Activated gamma-delta T cell treated with Interleukin-2 at 50 U/mL for 16 hours (primary cell): ENCODE measurements around the gene MSRB1.
"Not testable (repeated sequence)": the region's sequence is repeated elsewhere in the genome, so short reads cannot be mapped to it uniquely, and the experiment has no call there.

Source experiments
- DNase-seq: peaks from one replicate; pipeline ENCODE4 v3.0.0-alpha.2; 2020

MSRB1 gene

DNA sequence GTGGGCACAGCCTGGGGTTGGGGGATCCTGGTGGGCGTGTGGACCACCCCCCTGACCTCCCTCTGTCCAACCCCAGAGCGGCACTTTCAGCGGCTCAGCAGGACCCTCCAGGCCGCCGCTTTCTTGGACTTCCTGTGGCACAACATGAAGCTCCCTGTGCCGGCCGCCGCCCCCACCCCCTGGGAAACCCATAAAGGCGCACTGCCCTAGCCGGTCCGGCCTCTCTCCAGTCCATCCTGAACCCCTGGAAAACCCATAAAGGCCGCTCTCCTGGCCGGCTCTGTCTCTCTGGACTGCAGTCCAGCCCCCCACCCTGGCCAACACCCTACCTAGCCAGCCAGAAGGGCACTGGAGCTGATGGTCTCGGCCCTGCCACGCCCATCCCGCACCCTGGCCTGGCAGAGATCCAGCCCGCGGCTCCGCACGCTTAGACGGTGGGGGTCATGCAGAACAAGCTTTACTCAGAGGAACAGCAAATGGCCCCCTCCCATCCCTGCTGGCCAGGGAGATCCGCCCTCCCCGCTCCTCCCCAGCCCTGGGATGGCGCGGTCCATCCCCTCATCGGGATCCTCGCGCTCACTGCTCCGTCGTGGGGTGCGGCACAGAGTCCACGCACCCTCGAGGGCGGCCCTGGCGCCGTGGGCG, 35.6 kb upstream of the MSRB1 start:
- DNase-seq = no peak

DNA sequence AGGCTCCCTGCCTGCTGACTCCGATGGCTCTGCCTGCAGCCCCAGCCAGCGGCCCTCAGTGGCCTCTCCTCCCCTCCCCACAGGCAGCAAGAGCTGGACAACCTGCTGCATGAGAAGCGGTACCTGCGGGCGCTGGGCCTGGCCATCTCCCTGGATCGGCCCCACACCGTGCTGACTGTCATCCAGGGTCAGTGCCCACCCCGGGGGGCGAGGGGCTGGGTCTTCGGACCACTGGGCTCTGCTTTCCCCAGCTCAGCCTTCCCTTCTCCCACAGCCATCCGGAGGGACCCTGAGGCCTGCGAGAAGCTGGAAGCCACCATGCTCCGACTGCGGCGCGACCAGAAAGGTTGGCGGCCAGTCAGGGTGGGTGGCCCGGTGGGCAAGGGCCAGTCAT, 34.9 kb upstream of the MSRB1 start:
- no peak for DNase-seq

DNA sequence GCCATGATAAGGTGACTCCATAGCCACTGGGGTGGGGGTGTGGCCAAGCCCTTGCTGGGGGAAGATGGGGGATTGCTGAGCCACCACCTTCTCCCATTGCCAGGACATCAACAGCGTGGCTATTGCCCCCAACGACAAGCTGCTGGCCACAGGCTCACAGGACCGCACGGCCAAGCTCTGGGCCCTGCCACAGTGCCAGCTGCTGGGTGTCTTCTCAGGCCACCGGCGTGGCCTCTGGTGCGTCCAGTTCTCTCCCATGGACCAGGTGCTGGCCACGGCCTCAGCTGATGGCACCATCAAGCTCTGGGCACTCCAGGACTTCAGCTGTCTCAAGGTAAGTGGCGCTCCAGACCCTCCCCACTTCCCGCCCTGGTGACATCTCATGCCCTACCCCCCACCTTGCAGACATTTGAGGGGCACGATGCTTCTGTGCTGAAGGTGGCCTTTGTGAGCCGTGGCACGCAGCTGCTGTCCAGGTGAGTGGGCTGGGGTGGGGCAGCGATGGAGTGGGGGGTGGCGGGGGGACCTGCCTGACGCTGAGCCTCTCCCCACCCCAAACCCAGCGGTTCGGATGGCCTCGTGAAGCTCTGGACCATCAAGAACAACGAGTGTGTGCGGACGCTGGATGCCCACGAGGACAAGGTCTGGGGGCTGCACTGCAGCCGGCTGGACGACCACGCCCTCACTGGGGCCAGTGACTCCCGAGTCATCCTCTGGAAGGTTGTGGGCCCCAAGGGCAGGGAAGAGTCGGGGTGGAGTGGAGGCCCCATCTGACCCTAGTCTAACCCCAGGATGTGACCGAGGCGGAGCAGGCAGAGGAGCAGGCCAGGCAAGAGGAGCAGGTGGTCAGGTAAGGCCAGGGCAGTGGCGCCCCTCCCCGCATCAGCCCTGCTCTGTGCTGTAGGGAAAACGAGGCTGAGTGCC, 34.2 kb upstream of the MSRB1 start:
- DNase-seq = no peak

DNA sequence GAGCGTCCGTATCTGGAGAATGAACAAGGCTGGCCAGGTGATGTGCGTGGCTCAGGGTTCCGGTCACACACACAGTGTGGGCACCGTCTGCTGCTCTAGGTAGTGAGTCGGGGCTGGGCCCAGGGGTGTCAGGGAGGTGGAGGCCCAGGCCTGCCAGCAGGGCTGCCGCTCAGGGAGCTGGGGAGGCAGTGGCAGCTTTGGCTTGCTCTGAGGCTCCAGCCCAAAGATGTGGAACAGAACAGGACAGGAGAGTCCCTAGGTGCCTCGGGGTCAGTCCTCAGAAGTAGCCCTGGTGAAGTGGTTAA, 33.2 kb upstream of the MSRB1 start:
- no peak for DNase-seq

DNA sequence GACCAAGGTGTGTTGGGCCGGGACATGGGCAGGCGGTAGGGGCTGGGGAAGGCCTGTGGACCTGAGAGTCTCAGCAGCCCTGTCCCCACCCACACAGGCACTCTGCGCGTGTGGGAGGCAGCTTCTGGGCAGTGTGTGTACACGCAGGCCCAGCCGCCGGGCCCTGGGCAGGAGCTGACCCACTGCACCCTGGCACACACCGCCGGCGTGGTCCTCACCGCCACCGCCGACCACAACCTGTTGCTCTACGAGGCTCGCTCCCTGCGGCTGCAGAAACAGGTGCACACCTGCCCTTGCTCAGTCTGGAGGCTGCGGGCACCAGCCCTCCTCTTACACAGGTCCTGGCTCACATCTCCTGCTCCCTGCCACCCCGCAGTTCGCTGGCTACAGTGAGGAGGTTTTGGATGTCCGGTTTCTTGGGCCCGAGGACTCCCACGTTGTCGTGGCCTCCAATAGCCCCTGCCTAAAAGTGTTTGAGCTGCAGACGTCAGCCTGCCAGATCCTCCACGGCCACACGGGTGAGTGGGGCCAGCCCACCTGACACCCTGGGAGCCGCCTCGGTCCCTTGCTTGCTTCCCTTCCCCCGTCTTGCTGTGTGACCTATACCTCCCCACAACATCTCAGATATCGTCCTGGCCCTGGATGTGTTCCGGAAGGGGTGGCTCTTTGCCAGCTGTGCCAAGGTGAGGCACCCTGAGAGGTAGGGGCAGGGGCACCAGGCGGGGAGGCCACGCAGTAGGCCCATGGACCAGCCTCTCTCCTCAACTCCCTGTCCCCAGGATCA, 32.6 kb upstream of the MSRB1 start:
- DNase-seq = no peak

DNA sequence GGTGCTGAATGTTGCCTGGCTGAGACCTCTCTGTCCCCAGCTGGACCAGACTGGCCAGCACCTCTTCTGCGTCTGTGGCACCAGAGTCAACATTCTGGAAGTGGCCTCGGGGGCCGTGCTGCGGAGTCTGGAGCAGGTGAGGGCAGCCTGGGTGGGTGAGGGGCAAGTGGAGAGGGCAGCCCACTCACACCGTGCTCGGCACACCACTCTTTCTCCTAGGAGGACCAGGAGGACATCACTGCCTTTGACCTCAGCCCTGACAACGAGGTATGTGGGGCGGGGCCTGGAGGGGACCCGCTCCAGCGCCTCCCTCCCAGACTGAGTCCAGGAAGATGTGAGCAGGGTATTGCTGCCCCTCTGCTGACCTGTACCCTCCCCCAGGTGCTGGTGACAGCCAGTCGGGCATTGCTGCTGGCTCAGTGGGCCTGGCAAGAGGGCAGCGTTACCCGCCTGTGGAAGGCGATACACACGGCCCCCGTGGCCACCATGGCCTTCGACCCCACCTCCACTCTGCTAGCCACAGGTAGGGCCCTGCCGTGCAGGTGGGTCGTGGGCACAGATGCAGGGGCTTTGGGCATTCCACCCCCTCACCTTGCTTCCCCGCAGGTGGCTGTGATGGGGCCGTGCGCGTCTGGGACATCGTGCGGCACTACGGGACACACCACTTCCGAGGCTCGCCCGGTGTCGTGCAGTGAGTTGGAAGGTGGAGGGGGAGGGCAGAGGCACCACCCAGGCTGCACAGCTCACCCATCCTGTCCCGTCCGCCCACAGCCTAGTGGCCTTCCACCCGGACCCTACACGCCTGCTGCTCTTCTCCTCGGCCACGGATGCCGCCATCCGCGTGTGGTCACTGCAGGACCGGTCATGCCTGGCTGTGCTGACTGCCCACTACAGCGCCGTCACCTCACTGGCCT, 31.4 kb upstream of the MSRB1 start:
- no peak for DNase-seq

DNA sequence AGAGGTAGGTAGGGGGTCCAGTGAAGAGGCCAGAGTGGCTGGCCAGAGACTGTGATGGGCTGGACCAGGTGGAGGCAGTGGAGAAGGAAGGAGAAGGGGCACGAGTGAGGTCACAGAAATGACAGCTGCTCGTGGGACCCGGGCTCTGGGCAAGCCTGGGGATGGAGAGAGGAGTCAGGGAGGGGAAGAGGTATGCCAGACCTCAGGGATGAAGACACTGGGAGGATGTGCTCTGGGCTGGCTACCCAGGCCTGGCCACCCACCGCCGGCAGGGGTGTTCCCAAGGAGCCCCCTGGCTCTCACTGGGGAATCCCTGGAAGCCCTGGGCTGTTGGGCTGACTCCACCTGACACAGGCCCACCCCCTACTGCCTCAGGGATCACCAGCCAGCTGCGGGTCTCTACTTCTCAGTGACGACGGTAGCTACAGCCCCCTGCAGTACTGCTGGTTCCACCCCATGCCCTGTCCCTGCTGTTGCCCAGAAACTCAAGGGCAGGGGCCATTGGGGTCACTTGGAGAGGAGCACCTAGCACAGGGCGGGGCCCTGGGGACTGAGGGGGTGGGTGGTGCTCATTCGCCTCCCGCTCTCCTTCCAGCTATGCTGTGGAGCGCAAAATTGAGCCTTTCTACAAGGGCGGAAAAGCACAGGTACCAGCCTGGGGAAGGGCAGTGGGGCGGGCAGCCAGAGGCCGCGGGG, 30.6 kb upstream of the MSRB1 start:
- DNase-seq = no peak

DNA sequence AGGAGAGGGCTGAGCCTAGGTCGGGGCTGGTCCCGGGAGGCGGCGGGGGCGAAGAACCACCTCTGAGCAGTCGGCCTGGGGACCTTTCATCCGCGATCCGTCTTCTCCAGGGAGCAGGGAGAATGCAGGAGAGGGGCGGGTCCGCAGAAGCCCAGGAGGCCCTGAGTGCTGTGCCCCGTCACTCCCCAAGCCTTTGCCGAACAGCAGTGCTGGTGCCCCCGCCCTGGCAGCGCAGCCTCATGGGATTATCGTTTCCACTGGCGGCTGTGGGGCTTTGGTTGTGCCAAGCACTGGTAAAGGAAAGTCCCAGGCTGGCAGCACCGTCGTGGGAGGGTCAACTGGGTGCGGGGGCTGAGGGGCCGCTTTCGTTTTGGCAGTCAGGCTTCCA, 29.5 kb upstream of the MSRB1 start:
- DNase-seq = no peak

DNA sequence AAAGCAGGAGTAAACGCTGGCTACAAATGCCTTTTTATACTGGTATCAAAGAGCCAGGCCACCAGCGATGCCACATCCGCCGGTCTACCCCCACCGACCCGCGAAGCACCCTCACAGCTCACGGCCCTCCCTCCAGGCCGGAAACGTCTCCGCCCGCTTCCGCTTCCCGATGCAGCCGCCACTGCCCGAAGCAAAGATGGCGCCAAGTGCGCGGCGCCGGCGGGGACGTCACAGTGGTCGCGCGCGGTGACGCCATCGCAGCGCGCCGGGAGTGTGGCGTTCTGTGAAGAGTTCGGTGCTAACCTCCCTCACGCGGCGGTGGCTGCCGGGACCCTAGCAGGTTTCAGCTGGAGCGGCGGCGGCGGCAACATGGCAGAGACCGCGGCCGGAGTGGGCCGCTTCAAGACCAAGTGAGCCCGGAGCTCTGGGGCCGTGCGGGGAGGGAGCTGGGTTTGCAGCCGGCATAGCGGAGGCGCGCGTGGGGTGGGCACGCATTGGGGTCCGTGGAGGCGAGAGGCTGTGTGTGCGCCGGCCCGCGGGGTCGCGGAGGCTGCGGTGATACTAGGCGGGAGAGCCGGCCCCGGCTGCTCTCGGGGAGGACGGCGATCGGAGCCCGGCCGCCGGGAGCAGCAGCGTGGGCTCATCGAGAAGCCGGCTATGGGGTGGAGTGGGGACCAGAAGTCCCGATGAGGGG, 28.9 kb upstream of the MSRB1 start, which contains the start of gene TBL3:
TBL3 (plus strand) TSS at position 258 of the 694 bp plus-strand sequence; CDS start at position 370, 112 bp downstream.
- DNase-seq = peak; percentile 97

DNA sequence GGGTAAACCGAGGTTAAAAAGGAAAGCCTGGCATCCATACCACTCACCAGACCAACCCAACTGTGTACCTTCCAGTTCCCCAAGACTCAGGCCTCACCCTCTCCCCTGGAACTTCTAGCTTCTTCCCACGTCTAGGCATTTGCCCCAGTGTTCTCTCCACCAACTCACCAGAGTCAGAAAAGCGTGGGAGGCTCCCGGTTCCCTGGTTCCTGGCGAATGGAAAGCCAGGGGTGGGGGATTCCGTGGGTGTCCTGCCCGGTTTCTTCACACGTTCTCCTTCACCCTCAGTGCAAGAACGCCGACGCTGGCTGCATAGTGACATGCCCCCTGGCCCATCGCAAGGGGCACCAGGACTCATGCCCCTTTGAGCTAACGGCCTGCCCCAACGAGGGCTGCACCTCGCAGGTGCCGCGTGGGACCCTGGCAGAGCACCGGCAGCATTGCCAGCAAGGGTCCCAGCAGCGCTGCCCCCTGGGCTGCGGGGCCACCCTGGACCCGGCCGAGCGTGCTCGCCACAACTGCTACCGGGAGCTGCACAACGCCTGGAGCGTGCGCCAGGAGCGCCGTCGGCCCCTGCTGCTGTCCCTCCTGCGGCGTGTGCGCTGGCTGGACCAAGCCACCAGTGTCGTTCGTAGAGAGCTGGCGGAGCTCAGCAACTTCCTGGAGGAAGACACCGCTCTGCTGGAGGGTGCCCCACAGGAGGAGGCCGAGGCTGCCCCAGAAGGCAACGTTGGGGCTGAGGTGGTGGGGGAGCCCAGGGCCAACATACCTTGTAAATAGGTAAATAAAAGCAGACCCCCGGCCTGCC, 25.4 kb upstream of the MSRB1 start:
- no peak for DNase-seq

DNA sequence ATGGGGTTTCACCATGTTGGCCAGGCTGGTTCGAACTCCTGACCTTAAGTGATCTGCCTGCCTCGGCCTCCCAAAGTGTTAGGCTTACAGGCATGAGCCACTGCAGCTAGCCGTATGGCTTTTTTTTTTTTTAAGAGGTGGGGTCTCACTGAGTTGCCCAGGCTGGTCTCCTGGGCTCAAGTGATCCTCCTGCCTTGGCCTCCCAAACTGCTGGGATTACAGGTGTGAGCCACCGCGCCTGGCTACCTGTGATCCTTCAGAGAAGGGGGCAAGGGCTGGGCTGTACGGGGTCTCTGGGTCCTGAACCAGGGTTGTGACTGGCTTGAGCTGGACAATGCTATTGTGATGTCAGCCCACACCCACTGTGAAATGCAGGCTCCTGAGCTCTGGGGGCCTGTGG, 23.5 kb upstream of the MSRB1 start, which contains the start of gene RNF151:
RNF151 (plus strand) TSS at position 397 of the 400 bp plus-strand sequence. CDS start 26 bp downstream, outside the sequence.
- no peak for DNase-seq

DNA sequence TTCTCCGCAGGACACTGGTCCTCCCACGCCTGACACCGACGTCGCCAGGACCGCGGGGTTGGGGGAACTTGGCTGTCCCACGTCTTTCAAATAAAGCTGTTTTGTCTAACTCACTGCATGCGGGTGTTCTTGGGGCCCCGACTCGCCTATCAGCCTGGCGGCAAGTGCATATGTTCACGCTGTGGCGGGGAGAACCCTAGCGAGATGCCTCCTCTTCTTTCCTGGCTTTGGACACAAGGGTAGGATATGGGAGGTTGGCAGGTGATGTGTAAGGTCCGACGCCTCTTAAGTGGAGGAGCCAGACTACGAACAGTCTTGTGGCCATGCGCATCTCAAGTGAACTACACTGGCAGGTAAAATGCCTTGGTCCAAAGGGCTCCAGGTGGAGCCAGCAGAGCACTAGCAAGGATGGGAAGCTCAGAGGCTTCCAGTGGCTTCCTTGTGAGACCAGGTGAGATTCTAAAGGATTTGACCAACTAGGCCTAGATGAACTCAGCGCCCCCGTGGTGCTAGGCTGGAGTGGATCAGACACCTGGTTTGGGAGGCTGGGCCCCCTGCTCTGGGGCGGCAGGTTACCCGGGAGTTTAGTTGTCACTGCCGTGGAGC, 22.5 kb upstream of the MSRB1 start:
- DNase-seq = no peak

DNA sequence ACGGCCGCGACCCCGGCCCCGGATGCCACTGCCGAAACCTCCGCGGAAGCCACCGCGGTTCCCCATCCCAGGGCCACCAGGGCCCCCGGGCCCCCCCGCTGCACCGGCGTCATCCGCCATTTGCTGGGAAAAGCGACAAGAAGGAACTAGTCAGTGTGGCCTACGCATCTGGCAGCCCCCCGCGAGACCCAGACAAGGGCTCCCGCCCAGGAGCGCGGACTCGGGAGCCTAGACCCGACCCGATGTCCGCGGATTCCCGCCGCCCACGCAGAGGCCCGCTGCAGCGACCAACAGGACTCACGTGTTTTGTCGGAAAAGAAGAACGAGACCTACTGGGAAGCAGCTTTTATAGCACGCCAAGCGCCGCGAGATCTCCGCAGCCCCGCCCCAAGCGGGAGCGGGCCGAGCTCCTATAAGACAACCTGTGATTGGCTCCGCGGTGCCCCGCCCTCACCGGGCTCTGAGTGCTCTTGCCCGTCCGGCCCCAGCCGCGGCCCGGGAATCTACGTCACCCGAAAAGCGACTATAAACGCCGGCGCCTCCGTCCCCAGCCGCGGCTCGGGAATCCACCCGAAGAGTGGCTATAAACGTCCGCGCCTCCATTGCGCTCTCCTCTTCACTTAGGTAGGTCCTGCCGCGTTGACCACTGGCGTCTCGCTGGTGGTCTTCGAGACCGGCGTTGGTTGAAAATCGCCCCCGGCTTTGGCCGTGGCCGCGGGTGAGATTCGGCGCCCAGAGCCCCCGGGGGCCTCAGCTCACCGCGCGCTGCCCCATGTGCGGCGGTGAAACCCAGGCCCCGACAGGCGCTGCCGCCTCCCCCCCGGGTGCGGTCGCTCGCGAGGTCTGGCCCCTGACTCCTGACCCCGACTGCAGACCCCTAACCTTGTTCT, 21.8 kb upstream of the MSRB1 start, which contains the start of gene RPS2:
RPS2 (minus strand) TSS at position 321 of the 890 bp plus-strand sequence; CDS start at position 120, 201 bp downstream.
- peak; percentile 98 for DNase-seq

DNA sequence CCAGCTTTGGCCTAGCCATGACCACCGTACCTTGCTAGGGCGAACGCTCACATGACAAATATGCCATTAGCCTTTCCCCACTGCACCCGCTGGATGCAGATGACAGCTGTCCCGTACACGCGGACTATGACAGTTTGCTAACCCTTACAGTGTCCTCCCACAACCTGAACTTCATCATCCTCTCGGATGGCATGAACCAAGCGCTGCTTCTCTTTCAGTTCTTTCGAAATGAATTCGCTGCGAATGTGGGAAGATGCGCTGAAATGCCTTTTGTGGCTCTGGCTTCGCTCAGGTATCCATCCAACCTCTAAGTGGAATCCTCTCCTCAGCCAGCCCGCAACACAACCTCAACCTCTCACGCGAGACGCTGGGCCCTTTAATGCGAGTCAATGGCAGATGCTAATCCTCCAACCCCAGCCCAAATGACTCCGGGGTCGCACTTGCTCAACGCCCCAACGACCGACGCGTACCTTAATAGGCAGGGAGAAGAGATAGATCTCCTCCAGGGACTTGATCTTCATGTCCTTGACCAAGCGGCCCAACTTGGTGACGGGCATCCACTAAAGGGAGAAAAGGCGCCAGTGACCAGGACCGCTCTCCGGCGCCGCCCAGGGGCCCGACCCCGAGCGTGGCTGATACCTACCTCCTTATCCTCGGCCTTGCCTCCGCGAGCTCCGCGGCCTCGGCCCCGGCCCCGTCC, 21.0 kb upstream of the MSRB1 start:
- DNase-seq = no peak

DNA sequence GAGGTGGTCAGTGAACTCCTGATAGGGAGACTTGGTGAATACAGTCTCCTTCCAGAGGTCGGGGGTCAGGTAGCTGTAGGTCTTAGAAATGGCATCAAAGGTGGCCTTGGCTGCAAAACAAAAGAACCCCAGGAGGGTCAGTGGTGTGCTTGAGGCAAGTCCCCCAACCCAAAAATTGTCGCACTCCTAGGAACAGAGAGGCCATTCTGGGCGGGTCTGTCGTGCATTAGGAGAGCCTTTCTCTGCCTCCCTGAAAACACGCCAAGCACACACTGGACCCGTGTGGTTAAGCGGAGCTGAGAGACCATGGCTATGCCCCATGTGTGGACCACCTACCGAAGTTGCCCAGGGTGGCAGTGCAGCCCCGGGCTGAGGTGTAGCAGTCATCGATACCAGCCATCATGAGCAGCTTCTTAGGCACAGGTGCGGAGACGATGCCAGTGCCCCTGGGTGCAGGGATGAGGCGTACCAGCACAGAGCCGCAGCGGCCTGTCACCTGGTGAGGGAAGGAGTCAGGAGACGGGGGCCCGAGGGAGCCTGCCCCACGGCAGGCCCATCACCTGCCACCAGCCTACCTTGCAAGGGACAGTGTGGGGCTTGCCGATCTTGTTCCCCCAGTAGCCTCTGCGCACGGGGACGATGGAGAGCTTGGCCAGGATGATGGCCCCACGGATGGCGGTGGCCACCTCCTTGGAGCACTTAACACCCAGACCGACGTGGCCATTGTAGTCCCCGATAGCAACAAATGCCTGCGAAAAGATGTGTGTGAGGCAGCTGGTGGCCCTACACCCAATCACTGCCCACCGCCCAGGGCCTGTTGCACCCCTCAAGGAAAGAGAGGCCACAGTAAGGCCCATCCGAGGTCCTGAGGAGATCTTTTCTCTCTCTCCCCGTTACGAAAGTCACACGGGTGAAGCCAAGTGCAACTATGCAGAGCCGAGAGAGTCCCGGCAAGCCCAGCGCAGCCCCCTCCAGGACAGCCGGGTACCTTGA, 19.5 kb upstream of the MSRB1 start:
- not testable (repeated sequence) for DNase-seq

DNA sequence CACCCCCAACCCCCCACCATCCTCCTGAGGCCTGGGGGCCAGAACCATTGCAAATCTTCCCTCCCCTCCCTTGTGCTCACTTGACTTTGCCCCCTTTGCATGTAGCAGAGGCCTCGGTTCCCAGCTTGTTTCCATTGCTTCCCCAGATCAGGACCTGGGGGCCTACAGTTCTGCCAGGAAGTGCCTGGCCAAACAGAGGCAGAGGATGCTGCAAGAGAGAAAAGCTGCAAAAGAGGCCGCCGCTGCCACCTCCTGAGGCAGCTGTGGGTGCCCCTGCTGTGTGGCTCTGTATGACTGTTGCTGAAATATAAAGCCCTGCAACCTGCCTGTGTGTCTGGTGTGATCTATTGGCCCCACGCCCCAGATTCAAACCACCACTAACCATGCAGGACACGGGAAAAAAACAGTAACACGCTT, 18.7 kb upstream of the MSRB1 start:
- no peak for DNase-seq
